Measurements from ENCODE around the gene TBL1XR1.

TBL1XR1 gene

DNA sequence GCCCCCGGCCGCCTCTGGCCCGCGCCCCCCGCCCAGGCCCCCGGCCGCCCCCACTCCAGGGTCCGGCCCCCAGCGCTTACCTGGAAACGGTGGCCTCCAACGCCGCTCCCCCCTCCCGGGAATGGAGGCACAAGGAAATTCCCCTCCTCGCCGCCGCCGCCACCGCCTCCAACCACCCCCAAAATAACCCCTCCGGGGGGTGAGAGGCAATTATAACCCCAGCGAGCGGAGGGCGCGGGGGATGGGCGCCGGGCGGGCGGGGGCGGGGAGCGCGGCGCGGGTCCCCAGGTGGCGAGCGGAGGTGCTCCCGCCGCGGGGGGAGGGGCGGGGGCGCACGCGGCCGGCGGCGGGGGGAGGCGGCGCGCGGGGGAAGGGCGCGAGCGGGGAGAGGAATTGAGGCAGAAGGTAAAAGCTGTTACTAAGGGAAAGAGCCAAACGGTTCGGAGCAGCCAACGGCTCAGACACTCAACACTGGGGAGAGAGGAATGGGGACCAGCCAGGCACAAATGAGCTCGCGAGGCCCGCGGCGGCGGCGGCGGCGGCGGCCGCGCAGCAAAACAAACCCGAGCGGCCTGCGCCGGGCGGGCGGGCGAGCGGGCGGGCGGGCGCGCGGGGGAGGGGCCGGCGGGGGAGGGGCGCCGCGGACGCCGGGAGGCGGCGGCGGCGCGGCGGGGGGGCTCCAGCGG lies at the start of gene TBL1XR1:
Gene TBL1XR1, minus strand, starts transcription at position 442 of the 686 bp plus-strand sequence. CDS start 132,505 bp downstream, outside the sequence.
- in situ Hi-C loops (cut with HindIII; ENCODE audit: low sequenced_read_pairs), result no loop called here

DNA sequence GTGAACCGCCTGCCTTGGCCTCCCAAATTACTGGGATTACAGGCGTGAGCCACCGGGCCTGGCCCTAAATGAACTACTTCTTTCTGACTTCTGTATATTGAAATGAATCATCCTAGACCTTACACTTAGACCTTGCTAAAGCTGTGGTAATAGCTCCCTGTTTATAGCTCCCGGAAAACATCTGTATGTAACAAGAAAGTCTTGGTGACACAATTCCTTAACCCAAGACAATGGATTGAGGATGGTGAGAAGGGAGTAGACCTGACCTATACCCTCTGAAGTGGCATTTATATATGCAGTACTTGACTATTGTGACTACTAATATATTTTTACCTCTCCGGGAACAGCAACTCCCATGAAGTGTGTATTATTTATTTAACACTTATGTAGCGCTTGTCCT lies 48.0 kb upstream of the TBL1XR1 start:
- in situ Hi-C loops (cut with HindIII; ENCODE audit: low sequenced_read_pairs), result no loop called here

GRCh38 chr3:177244606-177245005 lies 47.3 kb upstream of the TBL1XR1 start:
- in situ Hi-C loops (cut with HindIII; ENCODE audit: low sequenced_read_pairs), result no loop called here

- in situ Hi-C loops (cut with HindIII; ENCODE audit: low sequenced_read_pairs), result no loop called here
Measured at GRCh38 chr3:177238686-177239216, 41.5 kb upstream of the TBL1XR1 start.

GRCh38 chr3:177237206-177237605 lies 39.9 kb upstream of the TBL1XR1 start:
- in situ Hi-C loops (cut with HindIII; ENCODE audit: low sequenced_read_pairs), result no loop called here

DNA sequence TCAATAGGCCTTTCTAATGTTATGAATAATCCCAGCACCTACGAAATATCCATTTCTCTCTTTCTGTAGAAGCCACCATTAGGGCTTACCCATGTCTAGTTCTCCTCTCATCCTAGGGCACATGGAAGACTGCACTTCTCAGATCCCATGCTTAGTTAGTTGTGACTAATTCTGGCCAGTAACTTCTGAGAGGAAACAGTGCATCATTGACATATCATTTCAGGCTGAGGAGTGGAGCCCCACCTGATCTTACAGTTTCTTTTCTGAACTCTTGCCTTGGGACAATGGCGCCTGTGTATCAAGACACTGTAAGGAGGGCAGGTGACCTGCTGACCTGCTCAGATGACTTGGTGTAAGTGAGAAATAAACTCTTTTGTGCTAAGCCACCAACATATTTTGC lies 39.4 kb upstream of the TBL1XR1 start:
- in situ Hi-C loops (cut with HindIII; ENCODE audit: low sequenced_read_pairs), result no loop called here

- in situ Hi-C loops (cut with HindIII; ENCODE audit: low sequenced_read_pairs), result no loop called here
Measured at GRCh38 chr3:177234121-177234520, 36.8 kb upstream of the TBL1XR1 start.

GRCh38 chr3:177231242-177231641 lies 34.0 kb upstream of the TBL1XR1 start:
- in situ Hi-C loops (cut with HindIII; ENCODE audit: low sequenced_read_pairs), result no loop called here

GRCh38 chr3:177230641-177231040 lies 33.4 kb upstream of the TBL1XR1 start:
- in situ Hi-C loops (cut with HindIII; ENCODE audit: low sequenced_read_pairs), result no loop called here

- in situ Hi-C loops (cut with HindIII; ENCODE audit: low sequenced_read_pairs), result no loop called here
Measured at GRCh38 chr3:177229791-177230190, 32.5 kb upstream of the TBL1XR1 start.

GRCh38 chr3:177228601-177229190 lies 31.4 kb upstream of the TBL1XR1 start:
- in situ Hi-C loops (cut with HindIII; ENCODE audit: low sequenced_read_pairs), result no loop called here

DNA sequence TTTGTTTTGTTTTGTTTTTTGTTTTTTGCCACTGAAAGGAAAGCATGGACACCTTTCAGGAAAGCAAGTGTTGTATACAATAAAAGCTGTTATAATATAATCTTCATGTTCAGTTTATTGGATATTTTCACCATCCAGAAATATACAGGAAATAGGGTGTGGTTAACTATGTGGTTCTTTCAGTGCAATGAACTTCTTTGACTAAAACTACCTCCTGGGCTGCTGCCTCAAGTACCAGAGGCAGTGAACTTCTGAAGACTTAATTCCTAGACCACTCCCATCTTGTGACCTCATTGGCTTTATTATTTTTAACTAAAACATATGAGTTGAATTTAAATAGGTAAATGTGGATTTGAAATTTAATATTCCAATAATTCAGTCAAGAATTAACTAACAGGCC lies 27.1 kb upstream of the TBL1XR1 start:
- in situ Hi-C loops (cut with HindIII; ENCODE audit: low sequenced_read_pairs), result no loop called here

GRCh38 chr3:177221744-177222143 lies 24.5 kb upstream of the TBL1XR1 start:
- in situ Hi-C loops (cut with HindIII; ENCODE audit: low sequenced_read_pairs), result no loop called here

DNA sequence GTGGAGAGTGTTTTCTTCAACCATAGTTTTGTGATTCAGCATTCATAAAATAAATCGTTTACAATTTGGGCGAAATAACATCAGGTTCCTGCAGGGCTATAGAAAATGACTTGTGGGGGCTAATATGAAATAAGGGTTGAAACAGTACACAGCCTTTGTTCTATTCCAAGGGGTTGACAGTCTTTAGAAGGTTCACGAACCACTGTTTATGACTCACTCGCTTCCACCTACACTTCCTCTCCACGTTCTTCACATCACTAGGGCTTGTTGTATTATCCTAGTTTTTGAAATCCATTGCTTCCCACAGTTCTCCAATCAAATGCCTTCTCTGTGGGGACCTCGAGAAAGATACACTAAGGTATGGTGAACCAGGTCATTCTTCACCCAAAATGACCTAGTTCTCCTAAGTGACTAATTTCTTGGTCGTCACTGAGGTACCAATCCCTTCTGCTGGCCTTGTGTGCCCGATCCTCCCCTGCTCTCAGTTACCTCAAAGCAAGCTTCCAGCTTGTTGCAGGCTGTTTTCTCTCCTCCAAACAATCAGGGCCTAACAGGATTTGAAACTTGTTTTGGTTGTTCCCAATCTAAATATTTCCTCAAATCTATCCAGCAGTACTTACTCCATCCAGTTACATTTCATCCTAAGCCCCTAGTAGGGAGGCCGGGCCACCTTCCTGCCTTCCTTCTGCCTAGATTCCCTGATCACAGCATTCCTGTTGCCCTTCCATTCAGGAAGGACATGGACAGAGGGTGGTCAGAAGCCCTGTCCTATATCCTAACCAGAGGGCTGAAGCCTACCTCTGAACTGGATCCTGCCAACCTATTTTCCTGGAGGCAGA lies 23.1 kb upstream of the TBL1XR1 start:
- in situ Hi-C loops (cut with HindIII; ENCODE audit: low sequenced_read_pairs), result no loop called here

- in situ Hi-C loops (cut with HindIII; ENCODE audit: low sequenced_read_pairs), result no loop called here
Measured at GRCh38 chr3:177213801-177214535, 16.7 kb upstream of the TBL1XR1 start.

- in situ Hi-C loops (cut with HindIII; ENCODE audit: low sequenced_read_pairs), result no loop called here
Measured at GRCh38 chr3:177212756-177213155, 15.5 kb upstream of the TBL1XR1 start.

GRCh38 chr3:177212278-177212610 lies 15.0 kb upstream of the TBL1XR1 start:
- in situ Hi-C loops (cut with HindIII; ENCODE audit: low sequenced_read_pairs), result no loop called here

GRCh38 chr3:177211503-177212277 lies 14.4 kb upstream of the TBL1XR1 start:
- in situ Hi-C loops (cut with HindIII; ENCODE audit: low sequenced_read_pairs), result no loop called here

- in situ Hi-C loops (cut with HindIII; ENCODE audit: low sequenced_read_pairs), result no loop called here
Measured at GRCh38 chr3:177210744-177211502, 13.6 kb upstream of the TBL1XR1 start.

DNA sequence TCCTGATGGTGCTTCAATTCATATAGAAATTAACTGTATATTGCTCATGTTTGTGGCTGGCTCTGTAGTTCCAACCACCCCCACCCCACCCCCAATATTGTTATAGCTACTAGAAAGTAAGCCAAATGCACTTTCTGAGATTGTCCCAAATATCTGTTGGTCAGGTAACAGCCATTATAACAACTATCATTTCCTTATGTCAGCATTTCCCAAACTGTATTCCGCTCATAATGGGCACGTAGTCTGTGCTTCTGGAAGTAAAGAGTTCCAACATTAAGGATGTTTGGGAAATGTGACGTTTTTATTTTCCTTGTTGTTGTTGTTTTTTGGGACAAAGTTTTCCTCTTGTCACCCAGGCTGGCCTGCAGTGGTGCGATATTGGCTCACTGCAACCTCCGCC lies 12.2 kb upstream of the TBL1XR1 start:
- in situ Hi-C loops (cut with HindIII; ENCODE audit: low sequenced_read_pairs), result no loop called here

Measured in DLD1 (cell line).